ENCODE data around the gene EPN2.
"Not testable (repeated sequence)": the region's sequence is repeated elsewhere in the genome, so short reads cannot be mapped to it uniquely, and the experiment has no call there.

The EPN2 gene

GRCh38 chr17:19237139-19237388 is at the start of gene EPN2:
EPN2 (plus strand) TSS chr17:19237366; CDS start chr17:19283120, 45,754 bp downstream.
- not testable (repeated sequence) for DNase-seq

- not testable (repeated sequence) for DNase-seq
Observed at GRCh38 chr17:19187883-19188869, 49.0 kb upstream of the EPN2 start.

GRCh38 chr17:19188870-19189708 is 48.1 kb upstream of the EPN2 start:
- DNase-seq: not testable (repeated sequence)

GRCh38 chr17:19189781-19190405 is 47.3 kb upstream of the EPN2 start:
- DNase-seq: not testable (repeated sequence)

GRCh38 chr17:19196382-19197204 is 40.6 kb upstream of the EPN2 start:
- not testable (repeated sequence) for DNase-seq

GRCh38 chr17:19202448-19202847 is 34.7 kb upstream of the EPN2 start:
- not testable (repeated sequence) for DNase-seq

GRCh38 chr17:19203429-19203828 is 33.7 kb upstream of the EPN2 start:
- not testable (repeated sequence) for DNase-seq

GRCh38 chr17:19215074-19215860 is 21.9 kb upstream of the EPN2 start:
- not testable (repeated sequence) for DNase-seq

- DNase-seq: not testable (repeated sequence)
Observed at GRCh38 chr17:19216148-19216926, 20.8 kb upstream of the EPN2 start.

GRCh38 chr17:19218914-19219313 is 18.3 kb upstream of the EPN2 start:
- not testable (repeated sequence) for DNase-seq

GRCh38 chr17:19219384-19219783 is 17.8 kb upstream of the EPN2 start:
- DNase-seq: not testable (repeated sequence)

- DNase-seq: not testable (repeated sequence)
Observed at GRCh38 chr17:19220195-19220594, 17.0 kb upstream of the EPN2 start.

GRCh38 chr17:19226610-19227588 is 10.3 kb upstream of the EPN2 start:
- not testable (repeated sequence) for DNase-seq

- not testable (repeated sequence) for DNase-seq
Observed at GRCh38 chr17:19234676-19235075, 2.5 kb upstream of the EPN2 start.

- DNase-seq: not testable (repeated sequence)
Observed at GRCh38 chr17:19236351-19237138, 621 bp upstream of the EPN2 start.

- no peak for DNase-seq
Observed at GRCh38 chr17:19237389-19238166, 412 bp downstream of the EPN2 start.

- DNase-seq: no peak
Observed at GRCh38 chr17:19238167-19238505, 970 bp downstream of the EPN2 start.

- DNase-seq: no peak
Observed at GRCh38 chr17:19239544-19239943, 2.4 kb downstream of the EPN2 start.

Measured in NCI-H2029 (cell line).